HG02938 (cell line): ENCODE measurements around the gene CDH13.

ENCODE experiments used
- ATAC-seq: cut with Tn5 transposase; IDR thresholded peaks from one replicate; pipeline ENCODE4 v1.9.1; 2021; ENCODE audit warnings: mild to moderate bottlenecking, moderate library complexity; ENCODE audit not compliant: unreplicated experiment

Gene CDH13

GRCh38 chr16:83137894-83138293 is 511.1 kb downstream of the CDH13 start:
- no peak for ATAC-seq

- ATAC-seq, result no peak
Measured at GRCh38 chr16:83138512-83138911, 511.7 kb downstream of the CDH13 start.

GRCh38 chr16:83138976-83139690 is 512.4 kb downstream of the CDH13 start:
- no peak for ATAC-seq

GRCh38 chr16:83143788-83144187 is 517.0 kb downstream of the CDH13 start:
- ATAC-seq, result no peak

- ATAC-seq, result no peak
Measured at GRCh38 chr16:83145297-83145696, 518.5 kb downstream of the CDH13 start.

GRCh38 chr16:83147244-83147643 is 520.5 kb downstream of the CDH13 start:
- no peak for ATAC-seq

GRCh38 chr16:83158320-83158957 is 531.7 kb downstream of the CDH13 start:
- ATAC-seq, result no peak

GRCh38 chr16:83159049-83159448 is 532.3 kb downstream of the CDH13 start:
- no peak for ATAC-seq

GRCh38 chr16:83160287-83161020 is 533.7 kb downstream of the CDH13 start:
- no peak for ATAC-seq

- ATAC-seq, result no peak
Measured at GRCh38 chr16:83162791-83163190, 536.0 kb downstream of the CDH13 start.

GRCh38 chr16:83164816-83165215 is 538.0 kb downstream of the CDH13 start:
- ATAC-seq, result no peak

- ATAC-seq, result no peak
Measured at GRCh38 chr16:83171396-83171795, 544.6 kb downstream of the CDH13 start.

- no peak for ATAC-seq
Measured at GRCh38 chr16:83174671-83175070, 547.9 kb downstream of the CDH13 start.

- no peak for ATAC-seq
Measured at GRCh38 chr16:83176802-83177201, 550.0 kb downstream of the CDH13 start.

- no peak for ATAC-seq
Measured at GRCh38 chr16:83185902-83186301, 559.1 kb downstream of the CDH13 start.

GRCh38 chr16:83187405-83187804 is 560.6 kb downstream of the CDH13 start:
- ATAC-seq, result no peak

GRCh38 chr16:83196796-83197195 is 570.0 kb downstream of the CDH13 start:
- ATAC-seq, result no peak

GRCh38 chr16:83197450-83197849 is 570.7 kb downstream of the CDH13 start:
- ATAC-seq, result no peak

GRCh38 chr16:83198977-83199376 is 572.2 kb downstream of the CDH13 start:
- ATAC-seq, result no peak

GRCh38 chr16:83200005-83200779 is 573.4 kb downstream of the CDH13 start:
- ATAC-seq, result no peak

- ATAC-seq, result no peak
Measured at GRCh38 chr16:83201748-83202147, 575.0 kb downstream of the CDH13 start.
